Right hindlimb (tissue), 1 donor: ENCODE data around the gene SNTG2.
"Not testable (repeated sequence)": the region's sequence is repeated elsewhere in the genome, so short reads cannot be mapped to it uniquely, and the experiment has no call there.

ENCODE experiments used
- DNase-seq: peaks from one replicate; pipeline ENCODE4 v3.0.0-alpha.2; 2018

Gene SNTG2

GRCh38 chr2:1341404-1342120 is 390.9 kb downstream of the SNTG2 start:
- DNase-seq = no peak

- no peak for DNase-seq
Observed at GRCh38 chr2:1348789-1349188, 398.1 kb downstream of the SNTG2 start.

GRCh38 chr2:1350111-1350510 is 399.5 kb downstream of the SNTG2 start:
- DNase-seq = no peak

GRCh38 chr2:1353124-1353523 is 402.5 kb downstream of the SNTG2 start:
- no peak for DNase-seq

GRCh38 chr2:1353543-1353942 is 402.9 kb downstream of the SNTG2 start:
- no peak for DNase-seq

- DNase-seq = no peak
Observed at GRCh38 chr2:1360144-1360543, 409.5 kb downstream of the SNTG2 start.

- DNase-seq = no peak
Observed at GRCh38 chr2:1360557-1361250, 410.1 kb downstream of the SNTG2 start.

GRCh38 chr2:1363367-1363766 is 412.7 kb downstream of the SNTG2 start:
- DNase-seq = no peak

- no peak for DNase-seq
Observed at GRCh38 chr2:1366546-1367134, 416.0 kb downstream of the SNTG2 start.

- no peak for DNase-seq
Observed at GRCh38 chr2:1367601-1368000, 417.0 kb downstream of the SNTG2 start.

GRCh38 chr2:1369905-1370304 is 419.3 kb downstream of the SNTG2 start:
- DNase-seq = no peak

GRCh38 chr2:1370461-1370860 is 419.8 kb downstream of the SNTG2 start:
- no peak for DNase-seq

GRCh38 chr2:1371082-1371481 is 420.4 kb downstream of the SNTG2 start:
- no peak for DNase-seq

GRCh38 chr2:1373830-1374229 is 423.2 kb downstream of the SNTG2 start:
- DNase-seq = no peak

- no peak for DNase-seq
Observed at GRCh38 chr2:1374287-1374686, 423.6 kb downstream of the SNTG2 start.

- DNase-seq = no peak
Observed at GRCh38 chr2:1375794-1376193, 425.1 kb downstream of the SNTG2 start.

- DNase-seq = no peak
Observed at GRCh38 chr2:1377473-1377872, 426.8 kb downstream of the SNTG2 start.

- no peak for DNase-seq
Observed at GRCh38 chr2:1378456-1379150, 428.0 kb downstream of the SNTG2 start.

GRCh38 chr2:1381644-1382043 is 431.0 kb downstream of the SNTG2 start:
- DNase-seq = no peak

GRCh38 chr2:1387954-1388725 is 437.5 kb downstream of the SNTG2 start:
- DNase-seq = not testable (repeated sequence)

- not testable (repeated sequence) for DNase-seq
Observed at GRCh38 chr2:1390118-1390517, 439.5 kb downstream of the SNTG2 start.

GRCh38 chr2:1393321-1393720 is 442.7 kb downstream of the SNTG2 start:
- no peak for DNase-seq
